GOT3 (cell line): Measurements from ENCODE around the gene RNF212B.

ENCODE experiments used
- DNase-seq: peaks from one replicate; lab custom pipeline; 2025; ENCODE audit warnings: mixed read lengths; lab: John Stamatoyannopoulos, UW

The RNF212B gene

GRCh38 chr14:23296012-23296777 lies 58.5 kb downstream of the RNF212B start:
- DNase-seq, result no peak

DNA sequence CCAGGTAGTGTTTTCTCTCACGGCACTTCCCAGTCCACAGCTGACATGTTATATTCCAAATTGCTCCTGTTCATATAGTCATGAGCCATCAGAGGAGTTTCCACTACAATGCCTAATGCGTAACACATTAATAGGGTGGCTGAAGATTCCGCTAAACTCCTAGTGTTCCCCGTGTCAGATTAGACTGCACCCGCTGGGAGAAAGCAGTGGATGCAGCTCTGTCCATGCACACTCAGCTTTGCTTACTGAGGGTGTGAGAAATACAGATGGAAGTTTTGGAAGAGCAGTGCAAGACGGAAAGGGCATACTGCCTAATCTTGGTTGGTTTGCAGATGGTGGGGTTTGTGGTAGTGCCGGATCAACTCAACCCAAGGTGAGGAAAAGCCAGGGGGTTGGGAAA lies 59.4 kb downstream of the RNF212B start:
- no peak for DNase-seq

GRCh38 chr14:23297611-23298277 lies 60.0 kb downstream of the RNF212B start:
- DNase-seq, result no peak

- no peak for DNase-seq
Measured at GRCh38 chr14:23299211-23299957, 61.6 kb downstream of the RNF212B start.

DNA sequence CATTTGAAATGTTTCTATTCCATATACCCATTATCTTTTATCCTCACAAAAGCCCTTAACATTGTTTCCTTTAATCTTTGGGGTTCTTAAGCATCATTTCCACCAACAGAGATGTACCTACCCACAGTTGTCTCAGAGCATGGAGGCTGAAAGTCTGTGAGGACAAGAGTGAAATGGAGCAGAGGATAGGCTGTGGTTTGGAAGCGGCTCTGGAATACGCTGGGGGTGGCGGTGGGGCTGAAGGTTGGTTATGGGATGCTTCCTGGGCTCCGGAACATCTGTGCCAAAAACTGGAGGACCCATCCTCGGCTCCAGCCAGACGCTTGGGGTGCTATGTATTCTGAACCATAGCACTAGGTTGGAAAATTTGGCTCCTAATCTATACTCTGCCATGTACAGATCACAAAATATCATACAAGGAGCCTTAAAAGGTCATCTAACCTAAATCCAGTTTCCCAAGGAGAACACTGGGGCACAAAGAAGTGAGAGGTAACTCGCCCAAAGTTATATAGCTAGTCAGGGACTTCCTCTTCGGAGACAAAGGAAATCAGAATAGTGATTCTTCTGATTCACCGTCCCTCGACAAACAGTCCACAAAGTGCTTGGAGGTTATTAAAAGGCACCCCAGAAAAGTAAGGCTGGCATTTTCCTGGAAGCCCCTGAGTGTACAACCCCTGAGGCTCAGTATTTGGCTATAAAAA lies 62.4 kb downstream of the RNF212B start:
- DNase-seq, result no peak

DNA sequence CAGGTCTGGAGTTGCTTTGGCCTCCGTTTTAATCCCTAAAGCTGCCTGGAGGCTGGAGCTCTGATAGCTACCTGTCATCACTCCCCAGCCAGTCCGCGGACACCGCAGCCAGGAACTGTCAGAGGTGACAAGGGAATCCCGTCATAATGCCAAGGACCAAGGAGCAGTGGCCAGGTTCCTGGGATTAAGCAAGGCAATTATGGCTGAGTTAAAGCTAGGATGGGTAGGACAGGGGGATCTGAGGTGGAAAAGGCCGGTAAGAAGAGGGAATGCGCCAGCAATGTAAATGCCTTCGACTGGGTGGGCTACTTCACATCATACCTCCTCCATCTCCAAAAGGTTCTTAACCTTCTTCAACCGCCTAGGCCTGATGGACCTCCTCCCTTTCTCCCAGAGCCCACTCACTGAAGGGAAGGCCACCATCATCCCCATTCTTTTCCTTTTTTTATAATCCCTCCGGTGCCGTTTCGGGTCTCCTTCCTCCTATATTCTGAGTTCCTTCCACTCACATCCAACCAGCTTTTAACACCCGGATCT lies 63.0 kb downstream of the RNF212B start:
- no peak for DNase-seq

DNA sequence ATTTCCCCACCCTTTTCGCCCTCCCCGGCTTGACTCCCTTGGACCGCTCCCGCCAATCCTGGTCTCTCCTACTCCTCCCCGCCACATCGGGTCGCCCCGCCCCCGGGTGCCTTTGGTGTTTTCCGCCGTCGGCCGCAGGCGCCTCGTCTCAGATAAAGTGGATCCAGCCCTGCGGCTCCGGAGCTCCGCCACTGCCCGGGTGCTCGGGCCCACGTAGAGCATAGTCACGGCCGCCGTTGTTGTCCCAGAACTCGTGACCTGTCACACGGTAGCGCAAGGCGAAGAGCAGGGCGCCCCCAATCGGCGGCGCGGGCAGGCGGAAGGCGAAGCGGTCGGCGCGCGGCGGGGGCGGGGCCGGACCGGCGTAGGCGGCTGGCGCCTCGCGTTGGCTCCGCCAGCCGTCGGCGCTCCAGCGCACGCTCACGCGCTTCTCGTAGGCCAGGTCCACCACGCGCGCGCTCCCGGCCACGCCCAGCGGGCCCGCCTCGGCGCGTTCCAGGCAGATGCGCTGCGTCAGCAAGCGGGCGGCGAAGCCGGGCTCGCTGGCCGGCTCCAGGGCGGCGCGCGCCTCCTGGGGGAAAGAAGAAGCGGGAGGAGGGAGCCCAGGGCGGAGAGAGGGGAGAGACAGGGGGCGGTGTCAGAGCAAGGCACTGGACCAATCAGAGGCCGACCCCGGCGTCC lies 63.7 kb downstream of the RNF212B start:
- DNase-seq, result peak; percentile 93

GRCh38 chr14:23301969-23302289 lies 64.2 kb downstream of the RNF212B start:
- DNase-seq, result no peak

DNA sequence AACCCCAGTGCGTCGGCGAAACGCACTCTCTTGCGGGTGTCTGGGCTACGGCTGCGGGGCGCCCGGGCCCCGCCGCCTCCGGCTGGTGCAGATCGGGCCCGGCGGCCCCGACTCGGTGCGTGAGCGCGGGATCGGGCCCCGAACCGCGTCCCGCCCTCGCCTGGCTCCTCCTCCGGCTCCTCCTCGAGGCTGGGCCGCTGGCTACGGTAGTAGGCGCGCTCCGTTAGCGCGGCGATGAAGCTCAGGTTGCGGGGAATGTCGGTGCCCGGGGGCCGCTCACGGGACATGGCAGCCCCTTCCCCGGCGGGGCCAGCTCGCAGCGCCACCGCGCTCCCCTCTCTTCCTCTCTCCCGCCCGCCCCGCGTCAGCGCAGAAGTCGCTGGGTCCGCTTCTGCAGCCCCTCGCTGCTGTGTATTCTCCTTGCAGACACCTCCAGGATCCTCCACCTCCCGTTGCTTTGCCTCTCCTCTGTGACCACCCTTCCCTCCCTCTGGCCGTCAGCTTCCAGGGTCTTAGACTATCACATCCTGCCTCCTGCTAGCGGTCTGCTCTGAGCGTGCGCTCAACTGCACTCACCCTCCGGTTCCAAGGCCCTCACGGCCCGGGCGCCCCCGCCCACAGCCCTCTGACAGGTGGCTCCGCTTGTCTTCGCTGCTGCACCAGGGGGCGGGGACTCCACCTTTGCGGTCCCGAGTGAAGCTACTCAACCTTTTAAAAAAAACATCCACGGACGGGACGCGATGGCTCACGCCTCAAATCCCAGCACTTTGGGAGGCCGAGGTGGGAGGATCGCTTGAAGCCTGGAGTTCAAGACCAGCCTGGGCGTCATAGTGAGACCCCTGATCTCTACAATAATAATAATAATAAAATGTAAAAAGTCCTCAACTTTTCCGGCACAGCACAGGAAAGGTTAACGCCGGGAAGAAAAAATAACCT lies 64.8 kb downstream of the RNF212B start, which contains the start of gene PPP1R3E:
Gene PPP1R3E (minus strand): TSS at position 570 of the 936 bp plus-strand sequence. CDS start 283 bp downstream, at position 287.
- DNase-seq, result no peak

- no peak for DNase-seq
Measured at GRCh38 chr14:23306412-23307145, 68.8 kb downstream of the RNF212B start, which contains the start of gene BCL2L2. TSS of gene BCL2L2 (plus strand) at chr14:23306833. CDS start at chr14:23307768, 935 bp downstream.

- no peak for DNase-seq
Measured at GRCh38 chr14:23307146-23307530, 69.4 kb downstream of the RNF212B start.

GRCh38 chr14:23307687-23308644 lies 70.2 kb downstream of the RNF212B start:
- no peak for DNase-seq

- no peak for DNase-seq
Measured at GRCh38 chr14:23308721-23309445, 71.1 kb downstream of the RNF212B start.

DNA sequence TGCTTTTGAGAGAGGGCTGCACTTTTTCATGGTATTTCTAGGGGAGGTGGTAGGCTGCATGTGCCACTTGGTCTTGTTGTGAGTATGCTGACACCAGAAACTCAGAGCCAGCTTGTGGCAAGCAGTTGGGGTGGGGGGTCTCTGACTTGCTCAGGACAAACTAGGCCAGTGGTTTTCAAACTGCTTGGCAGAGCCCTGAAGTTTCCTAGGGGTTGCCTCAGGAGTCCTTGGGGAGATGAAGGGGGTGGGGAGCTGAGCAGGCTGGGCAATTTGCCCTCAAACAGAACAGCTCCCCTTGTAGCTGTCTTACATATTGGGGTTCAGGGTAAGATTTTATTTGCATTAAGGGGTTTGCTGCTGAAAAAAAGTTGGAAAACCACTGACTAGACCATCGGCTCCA lies 72.8 kb downstream of the RNF212B start:
- no peak for DNase-seq

- DNase-seq, result no peak
Measured at GRCh38 chr14:23316300-23316699, 78.6 kb downstream of the RNF212B start.

DNA sequence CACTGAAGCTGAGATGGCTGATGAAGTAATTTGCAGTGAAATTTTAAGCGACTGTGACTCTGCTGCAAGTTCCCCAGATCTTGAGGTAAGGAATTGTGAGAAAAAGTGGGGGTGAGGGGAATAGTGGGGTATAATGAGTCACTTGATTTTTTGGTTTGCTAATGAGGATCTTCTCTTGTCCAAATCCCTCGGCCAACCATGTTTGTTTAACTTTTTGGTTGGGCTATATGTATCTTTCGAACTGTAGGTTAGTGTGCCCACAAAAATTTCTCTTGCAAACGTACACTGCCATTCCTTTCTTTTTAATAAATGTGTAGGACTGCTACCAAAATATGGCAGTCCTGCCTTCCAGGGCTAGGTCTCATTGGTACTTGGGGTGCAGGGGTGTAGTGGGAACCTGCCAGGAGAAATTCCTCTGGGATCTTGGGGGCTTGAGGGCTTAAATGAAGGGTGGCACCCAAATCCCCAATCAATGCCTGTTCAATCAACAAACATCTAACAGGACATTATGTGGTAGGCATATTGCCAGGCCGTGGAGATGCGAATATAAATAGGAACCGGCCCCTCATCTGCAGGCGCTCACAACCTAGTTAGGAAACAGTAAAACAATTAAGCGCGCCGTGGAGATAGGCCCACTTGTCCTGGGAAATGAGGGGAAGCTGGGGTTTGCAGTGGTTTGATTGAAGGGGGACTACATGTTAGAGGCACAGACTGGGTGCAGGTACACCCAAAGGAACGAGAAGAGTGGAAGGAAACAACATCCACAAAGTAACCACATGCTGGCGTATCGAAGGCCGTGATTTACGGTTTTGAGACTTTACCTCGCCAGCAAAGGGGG lies 82.2 kb downstream of the RNF212B start:
- DNase-seq, result no peak
